Embryonic facial prominence (tissue), 1 donor: ENCODE data around the gene PUSL1.

Source experiments
- DNase-seq: peaks from one replicate; pipeline ENCODE4 v3.0.0-alpha.2; 2016; ENCODE audit errors: extremely low spot score

PUSL1 gene

GRCh38 chr1:1294250-1294890, 14.0 kb upstream of the PUSL1 start:
- no peak for DNase-seq

- no peak for DNase-seq
Observed at GRCh38 chr1:1295154-1295923, 13.1 kb upstream of the PUSL1 start.

GRCh38 chr1:1296070-1297061, 12.0 kb upstream of the PUSL1 start:
- no peak for DNase-seq

- no peak for DNase-seq
Observed at GRCh38 chr1:1297802-1298424, 10.5 kb upstream of the PUSL1 start.

- no peak for DNase-seq
Observed at GRCh38 chr1:1298861-1299685, 9.3 kb upstream of the PUSL1 start.

- DNase-seq: no peak
Observed at GRCh38 chr1:1299686-1300351, 8.6 kb upstream of the PUSL1 start.

GRCh38 chr1:1300352-1300739, 8.1 kb upstream of the PUSL1 start:
- DNase-seq: no peak

GRCh38 chr1:1302006-1302430, 6.4 kb upstream of the PUSL1 start:
- no peak for DNase-seq

- no peak for DNase-seq
Observed at GRCh38 chr1:1302951-1303509, 5.4 kb upstream of the PUSL1 start.

GRCh38 chr1:1303736-1304135, 4.7 kb upstream of the PUSL1 start:
- DNase-seq: no peak

- DNase-seq: peak; percentile 29
Observed at GRCh38 chr1:1304331-1305299, 3.8 kb upstream of the PUSL1 start.

- no peak for DNase-seq
Observed at GRCh38 chr1:1305300-1306069, 2.9 kb upstream of the PUSL1 start.

- no peak for DNase-seq
Observed at GRCh38 chr1:1306070-1306660, 2.2 kb upstream of the PUSL1 start.

- no peak for DNase-seq
Observed at GRCh38 chr1:1306661-1307260, 1.6 kb upstream of the PUSL1 start.

- DNase-seq: no peak
Observed at GRCh38 chr1:1307261-1307922, 1.0 kb upstream of the PUSL1 start.

GRCh38 chr1:1308756-1309250, 406 bp downstream of the PUSL1 start:
- DNase-seq: no peak
